GM13976 (cell line): ENCODE results near the gene HSPA6.
"Not testable (repeated sequence)": the region's sequence is repeated elsewhere in the genome, so short reads cannot be mapped to it uniquely, and the experiment has no call there.

Source experiments
- DNase-seq: peaks from one replicate; pipeline ENCODE4 v3.0.0; 2012; ENCODE audit warnings: low spot score
- in situ Hi-C: fragments of 300-500 bp; cut with MboI; formaldehyde crosslinking; loops from one replicate; pipeline ENCODE4 v1.12.0; 2022; ENCODE audit warnings: low sequenced_read_pairs, mixed read lengths, inconsistent platforms; ENCODE audit not compliant: unreplicated experiment
- TF ChIP-seq, protein P1 (sequence below): IDR thresholded peaks from 2 replicates; pipeline ENCODE4 v1.5.1; 2012; ENCODE audit warnings: borderline replicate concordance, mild to moderate bottlenecking; ENCODE audit not compliant: insufficient read depth; ENCODE audit errors: extremely low read depth, missing control alignments, control extremely low read depth

The HSPA6 gene

DNA sequence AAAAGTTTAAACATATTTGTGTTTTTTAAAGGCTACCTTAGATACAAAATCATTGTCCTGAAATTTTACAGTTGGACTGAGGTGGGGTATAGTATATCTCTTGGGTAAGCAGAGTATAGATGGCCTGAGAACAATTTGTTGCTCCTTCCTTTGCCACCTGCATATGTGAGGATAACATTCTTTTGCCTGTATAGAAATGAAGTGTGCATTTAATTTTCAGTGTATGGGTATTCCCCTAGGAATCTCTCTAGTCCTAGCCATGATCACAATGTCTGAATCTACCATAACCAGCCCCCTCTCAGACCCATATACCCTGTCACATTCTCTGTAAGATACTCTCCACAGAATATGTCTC is 21.0 kb upstream of the HSPA6 start:
- in situ Hi-C loops, result no loop called here
- TF ChIP-seq, protein P1, sequence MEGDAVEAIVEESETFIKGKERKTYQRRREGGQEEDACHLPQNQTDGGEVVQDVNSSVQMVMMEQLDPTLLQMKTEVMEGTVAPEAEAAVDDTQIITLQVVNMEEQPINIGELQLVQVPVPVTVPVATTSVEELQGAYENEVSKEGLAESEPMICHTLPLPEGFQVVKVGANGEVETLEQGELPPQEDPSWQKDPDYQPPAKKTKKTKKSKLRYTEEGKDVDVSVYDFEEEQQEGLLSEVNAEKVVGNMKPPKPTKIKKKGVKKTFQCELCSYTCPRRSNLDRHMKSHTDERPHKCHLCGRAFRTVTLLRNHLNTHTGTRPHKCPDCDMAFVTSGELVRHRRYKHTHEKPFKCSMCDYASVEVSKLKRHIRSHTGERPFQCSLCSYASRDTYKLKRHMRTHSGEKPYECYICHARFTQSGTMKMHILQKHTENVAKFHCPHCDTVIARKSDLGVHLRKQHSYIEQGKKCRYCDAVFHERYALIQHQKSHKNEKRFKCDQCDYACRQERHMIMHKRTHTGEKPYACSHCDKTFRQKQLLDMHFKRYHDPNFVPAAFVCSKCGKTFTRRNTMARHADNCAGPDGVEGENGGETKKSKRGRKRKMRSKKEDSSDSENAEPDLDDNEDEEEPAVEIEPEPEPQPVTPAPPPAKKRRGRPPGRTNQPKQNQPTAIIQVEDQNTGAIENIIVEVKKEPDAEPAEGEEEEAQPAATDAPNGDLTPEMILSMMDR, result no peak
- DNase-seq, result no peak

DNA sequence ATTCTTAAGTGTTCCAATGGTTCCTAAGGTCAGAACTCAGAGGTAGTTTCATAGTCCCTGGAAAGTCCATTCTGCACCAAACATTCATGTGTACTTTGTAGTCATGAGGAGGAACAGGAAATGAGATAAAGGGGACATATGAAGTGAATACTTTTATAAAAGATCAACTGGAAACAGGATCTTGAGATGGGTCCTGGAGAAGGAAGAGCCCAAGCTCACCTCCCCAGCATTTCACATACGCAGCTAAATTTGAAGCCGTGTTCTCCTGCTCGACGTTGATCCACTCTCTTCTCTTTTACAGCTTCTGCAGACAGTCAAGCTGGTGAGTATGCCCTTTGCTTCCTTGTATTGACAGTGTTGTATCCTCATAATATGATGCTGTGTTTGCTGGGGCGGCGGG is 18.7 kb upstream of the HSPA6 start:
- in situ Hi-C loops, result no loop called here
- DNase-seq, result no peak

DNA sequence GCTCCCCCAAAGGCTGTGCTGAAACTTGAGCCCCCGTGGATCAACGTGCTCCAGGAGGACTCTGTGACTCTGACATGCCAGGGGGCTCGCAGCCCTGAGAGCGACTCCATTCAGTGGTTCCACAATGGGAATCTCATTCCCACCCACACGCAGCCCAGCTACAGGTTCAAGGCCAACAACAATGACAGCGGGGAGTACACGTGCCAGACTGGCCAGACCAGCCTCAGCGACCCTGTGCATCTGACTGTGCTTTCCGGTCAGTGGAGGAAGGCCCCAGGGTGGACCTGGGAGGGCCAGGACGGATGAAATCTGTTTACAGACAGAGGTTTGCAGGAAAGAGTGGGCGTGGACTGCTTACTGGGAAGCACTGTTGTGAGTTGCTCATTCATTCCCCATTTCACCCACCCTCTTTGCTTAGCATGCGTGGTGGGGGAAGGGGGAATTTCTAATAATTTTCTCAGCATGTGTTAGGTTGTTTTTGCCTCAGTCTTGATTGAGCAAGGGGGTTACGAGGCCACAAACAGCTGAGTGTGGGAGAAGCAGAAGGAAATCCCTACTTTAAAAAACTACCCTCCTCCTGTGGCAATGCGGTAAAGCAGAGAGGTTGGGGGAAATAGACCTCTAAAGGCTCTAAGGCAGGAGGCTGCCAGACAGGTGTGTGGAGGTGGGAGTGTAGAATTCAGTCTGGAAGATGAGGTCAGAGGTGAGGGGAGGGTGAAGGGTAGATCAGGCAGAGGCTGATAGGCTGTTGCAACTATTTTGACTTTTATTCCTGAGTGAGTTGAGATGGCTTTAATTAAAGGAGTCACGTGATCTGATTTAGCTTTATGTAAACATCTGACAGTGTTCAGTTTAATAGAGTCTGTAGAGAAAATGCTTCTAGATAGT is 17.8 kb upstream of the HSPA6 start:
- in situ Hi-C loops, result no loop called here
- DNase-seq, result peak; percentile 35
- TF ChIP-seq, protein P1, result no peak

More for the DNA sequence above, 18.7 kb upstream of the HSPA6 start:
- TF ChIP-seq, protein P1, result no peak

DNA sequence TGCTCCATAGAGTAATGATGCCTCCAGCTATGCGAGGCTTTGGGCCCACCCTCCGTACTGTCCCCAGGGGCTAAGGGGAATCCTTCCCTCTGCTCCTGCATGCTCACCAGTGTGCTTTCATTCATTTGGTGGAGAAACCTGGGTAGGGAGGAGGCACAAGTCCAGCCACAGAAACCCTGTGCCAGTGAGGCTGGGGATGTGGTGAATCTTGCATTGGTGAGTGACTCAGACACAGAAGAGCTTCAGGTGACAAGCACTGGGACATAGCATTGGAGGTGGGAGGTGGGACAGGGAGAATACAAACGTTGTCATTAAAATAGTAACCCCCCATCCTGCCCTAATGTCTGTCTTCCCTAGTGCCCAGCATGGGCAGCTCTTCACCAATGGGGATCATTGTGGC is 13.9 kb upstream of the HSPA6 start:
- TF ChIP-seq, protein P1, result no peak
- no peak for DNase-seq
- in situ Hi-C loops, result no loop called here

DNA sequence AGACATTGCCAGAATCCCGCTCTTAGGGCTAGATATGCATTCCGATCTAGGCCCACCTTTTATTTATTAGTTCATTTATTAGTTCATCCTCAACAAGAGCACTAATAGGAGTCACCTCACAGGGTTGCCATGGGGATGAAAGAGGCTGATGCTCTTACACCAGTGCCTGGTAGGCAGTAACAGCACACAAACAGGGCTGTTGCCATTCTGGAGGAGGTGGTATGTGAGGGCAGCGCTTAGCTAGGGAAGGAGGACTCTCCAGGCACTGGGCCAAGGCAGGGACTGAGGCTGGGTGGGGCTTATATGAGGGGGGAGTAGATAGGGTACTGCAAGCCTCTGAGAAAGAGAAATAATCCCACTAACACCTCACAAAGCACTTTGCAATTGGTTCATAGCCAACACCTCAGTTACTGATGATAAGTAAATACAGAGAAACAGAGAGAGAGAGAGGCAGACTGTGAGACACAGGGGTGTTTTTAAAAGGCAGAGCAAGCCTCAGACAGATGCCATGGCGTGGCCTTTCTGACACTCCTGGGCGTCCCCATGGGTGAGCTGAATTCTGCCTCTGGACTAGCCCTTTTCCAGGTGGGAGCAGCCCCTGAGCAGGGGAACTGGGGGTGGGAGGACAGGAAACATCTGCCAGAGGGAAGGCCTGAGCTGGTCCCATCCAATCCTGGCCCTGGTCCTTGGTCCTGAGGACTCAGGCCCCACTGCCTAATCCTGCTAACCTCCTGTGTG is 13.2 kb upstream of the HSPA6 start:
- no peak for DNase-seq
- in situ Hi-C loops, result no loop called here
- TF ChIP-seq, protein P1, result no peak

DNA sequence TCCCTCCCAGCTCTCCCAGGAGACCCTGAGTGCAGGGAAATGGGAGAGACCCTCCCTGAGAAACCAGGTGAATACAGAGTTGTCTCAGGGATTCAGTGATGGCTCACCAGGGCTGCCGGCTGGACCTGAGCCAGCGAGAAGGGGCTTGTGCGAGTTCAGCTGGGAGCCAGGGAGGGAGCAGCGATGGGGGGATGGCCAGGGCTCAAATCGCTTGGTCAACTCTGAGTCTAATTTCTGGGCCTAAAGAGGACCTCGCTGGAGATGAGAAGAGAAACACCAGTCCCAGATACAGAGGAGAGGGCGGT is 12.6 kb upstream of the HSPA6 start:
- in situ Hi-C loops, result no loop called here
- no peak for DNase-seq
- TF ChIP-seq, protein P1, result no peak

DNA sequence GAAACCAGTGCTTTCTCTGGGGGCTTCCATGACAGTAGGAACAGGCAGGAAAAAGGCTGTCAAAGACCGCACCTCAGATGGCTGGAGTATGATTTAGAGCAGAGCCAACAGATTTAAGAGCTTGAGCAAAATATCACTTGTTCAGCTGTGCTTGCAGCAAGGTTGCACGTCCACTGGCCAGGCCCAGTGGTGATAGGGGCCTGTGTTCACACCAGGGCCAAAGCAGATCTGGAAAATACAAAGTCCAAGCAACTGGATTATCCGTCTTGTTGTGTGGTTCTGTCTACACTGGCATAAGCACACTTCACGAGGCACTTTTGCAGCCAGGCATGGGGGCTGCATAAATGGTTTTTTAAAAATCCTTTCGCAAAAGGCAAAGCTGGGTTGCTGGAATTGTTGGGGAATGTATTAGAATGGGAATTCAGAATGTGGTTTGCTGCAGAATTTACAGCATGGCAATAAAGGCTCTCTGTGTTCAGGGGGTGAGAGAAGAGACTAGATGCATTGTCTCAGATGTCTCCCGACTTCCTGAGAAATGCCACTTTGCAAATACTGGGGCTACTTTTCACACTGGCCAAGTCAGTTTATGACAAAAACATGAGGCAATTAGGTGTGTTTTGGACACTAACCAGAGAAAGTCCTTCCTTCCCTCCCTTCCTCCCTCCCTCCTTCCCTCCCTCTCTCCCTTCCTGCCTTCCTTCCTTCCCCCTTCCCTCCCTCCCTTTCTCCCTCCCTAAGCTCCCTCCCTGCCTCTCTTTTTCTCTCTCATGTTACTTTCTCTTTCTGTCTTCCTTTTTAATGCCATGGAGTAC is 11.5 kb upstream of the HSPA6 start:
- in situ Hi-C loops, result not testable (repeated sequence)

DNA sequence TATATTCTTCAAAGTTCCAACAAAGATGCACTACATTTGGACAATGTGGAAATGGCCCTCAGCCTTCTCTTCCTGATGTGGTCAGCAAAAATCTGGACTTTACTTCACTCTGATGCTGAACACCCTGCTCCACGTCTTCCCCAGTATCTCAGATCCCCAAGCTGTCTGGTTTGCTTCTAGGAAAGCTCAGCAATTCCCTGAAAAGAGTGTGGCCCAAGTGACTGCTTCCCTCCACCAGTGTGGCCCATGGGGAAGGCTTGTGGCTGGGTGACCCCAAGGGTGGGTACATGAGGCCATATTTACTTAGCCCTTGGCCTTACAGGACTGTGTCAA is 10.9 kb upstream of the HSPA6 start:
- DNase-seq, in situ Hi-C loops: not testable (repeated sequence)

More for the DNA sequence above, 11.5 kb upstream of the HSPA6 start:
- not testable (repeated sequence) for DNase-seq

DNA sequence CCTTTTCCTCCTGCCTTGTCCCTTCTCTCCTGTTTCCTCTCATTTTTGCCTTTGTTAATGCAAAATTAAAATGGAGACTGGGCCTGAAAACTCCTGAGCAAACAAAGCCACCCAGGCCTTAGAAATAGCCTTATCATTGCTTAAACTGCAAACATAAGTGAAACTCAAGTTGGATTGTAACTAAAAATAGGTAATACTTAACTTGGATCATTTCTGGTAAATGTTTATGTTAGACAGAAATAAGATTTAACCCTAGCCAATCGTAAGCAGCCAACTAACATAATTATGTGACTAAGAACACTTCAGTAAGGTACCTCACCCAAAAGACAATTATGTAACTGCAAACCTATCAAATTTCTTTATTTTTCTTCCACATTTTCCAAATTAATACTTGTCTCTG is 10.4 kb upstream of the HSPA6 start:
- in situ Hi-C loops, DNase-seq: not testable (repeated sequence)
